Transverse colon (tissue), 3 donors: ENCODE data around the gene BNIP3.

Experiments
- POLR2A ChIP-seq: fragments of 450-650 bp; IDR thresholded peaks from one replicate; pipeline ENCODE4 v1.6.1; 2016; ENCODE audit warnings: antibody characterized with exemption, mild to moderate bottlenecking, moderate library complexity
- TF ChIP-seq, protein P1 (sequence below), 5 experiments: fragments of 200-600 bp in 3 of 5; fragments of 450-650 bp in 2 of 5; sonication (generic) in 3 of 5; IDR thresholded peaks; 1 replicate in 2 of 5; 2 replicates in 3 of 5; pipeline ENCODE4 v1.5.1; 2016 to 2017; ENCODE audit warnings: antibody characterized with exemption in 5 of 5, inconsistent platforms in 3 of 5, mild to moderate bottlenecking in 2 of 5, moderate library complexity in 1 of 5

DNA sequence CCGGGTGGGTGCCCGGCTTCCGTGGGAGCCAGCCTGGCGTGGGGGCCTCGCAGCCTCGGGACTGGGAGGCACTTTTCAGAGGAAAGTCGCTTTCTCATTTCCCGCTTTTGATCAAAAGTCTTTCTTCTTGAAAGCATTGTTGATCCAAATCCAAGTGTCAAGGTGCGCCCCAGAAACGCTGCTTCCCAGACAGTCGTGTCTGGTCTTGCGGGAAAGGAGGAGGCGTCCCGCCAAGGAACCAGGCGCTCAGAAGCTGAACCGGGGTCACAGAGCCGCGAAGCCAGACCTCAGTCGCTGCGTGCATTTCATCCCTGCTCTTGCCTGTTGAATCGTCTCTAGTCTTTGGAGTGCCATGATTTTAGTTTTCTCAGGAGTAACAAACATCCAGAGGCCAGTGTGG is 1.1 kb upstream of the BNIP3 start:
- TF ChIP-seq, protein P1, sequence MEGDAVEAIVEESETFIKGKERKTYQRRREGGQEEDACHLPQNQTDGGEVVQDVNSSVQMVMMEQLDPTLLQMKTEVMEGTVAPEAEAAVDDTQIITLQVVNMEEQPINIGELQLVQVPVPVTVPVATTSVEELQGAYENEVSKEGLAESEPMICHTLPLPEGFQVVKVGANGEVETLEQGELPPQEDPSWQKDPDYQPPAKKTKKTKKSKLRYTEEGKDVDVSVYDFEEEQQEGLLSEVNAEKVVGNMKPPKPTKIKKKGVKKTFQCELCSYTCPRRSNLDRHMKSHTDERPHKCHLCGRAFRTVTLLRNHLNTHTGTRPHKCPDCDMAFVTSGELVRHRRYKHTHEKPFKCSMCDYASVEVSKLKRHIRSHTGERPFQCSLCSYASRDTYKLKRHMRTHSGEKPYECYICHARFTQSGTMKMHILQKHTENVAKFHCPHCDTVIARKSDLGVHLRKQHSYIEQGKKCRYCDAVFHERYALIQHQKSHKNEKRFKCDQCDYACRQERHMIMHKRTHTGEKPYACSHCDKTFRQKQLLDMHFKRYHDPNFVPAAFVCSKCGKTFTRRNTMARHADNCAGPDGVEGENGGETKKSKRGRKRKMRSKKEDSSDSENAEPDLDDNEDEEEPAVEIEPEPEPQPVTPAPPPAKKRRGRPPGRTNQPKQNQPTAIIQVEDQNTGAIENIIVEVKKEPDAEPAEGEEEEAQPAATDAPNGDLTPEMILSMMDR (IDR thresholded peaks at IDR 0.05), result no peak
- TF ChIP-seq POLR2A, result no peak
